ENCODE measurements around the gene UNC93A.
"Not testable (repeated sequence)": the region's sequence is repeated elsewhere in the genome, so short reads cannot be mapped to it uniquely, and the experiment has no call there.

The UNC93A gene

DNA sequence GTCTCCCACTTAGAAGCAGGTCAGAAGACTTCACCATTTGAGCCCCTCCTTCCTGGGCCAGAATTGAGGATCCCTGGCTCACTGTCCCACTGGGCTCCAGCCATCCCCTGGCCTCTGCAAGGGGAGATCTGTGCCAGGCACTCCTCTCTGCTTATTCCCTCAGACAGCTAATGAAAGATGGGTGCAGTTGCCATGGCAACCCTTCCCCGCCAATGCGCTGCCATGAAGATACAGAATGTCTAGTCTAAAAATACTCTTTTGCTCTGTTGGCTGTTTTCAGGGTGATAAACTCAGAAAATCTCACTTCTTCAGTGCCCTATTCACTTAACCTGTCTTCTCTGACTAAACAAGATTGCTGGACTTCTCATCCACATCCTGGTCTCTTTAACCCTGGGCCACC lies 20.2 kb downstream of the UNC93A start:
- DNase-seq (ENCODE audit: low read depth) = no peak

DNA sequence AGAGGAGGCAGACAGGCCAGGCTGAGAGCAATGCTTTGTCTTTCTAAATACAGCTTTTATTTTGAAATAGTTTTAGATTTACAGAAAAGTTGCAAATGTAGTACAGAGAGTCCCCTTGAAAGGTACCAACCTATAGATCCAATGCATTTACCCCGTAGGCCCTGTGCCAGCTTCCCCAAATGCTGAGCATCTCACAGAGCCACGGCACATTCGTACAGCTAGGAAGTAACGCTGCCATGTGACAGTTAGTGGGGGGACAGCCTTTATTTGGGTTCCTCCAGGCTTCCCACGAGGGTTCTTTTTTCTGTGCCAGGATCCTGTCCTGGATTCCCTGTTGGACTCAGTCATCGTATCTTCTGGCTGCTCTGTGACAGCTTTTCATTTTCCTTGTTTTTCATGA lies 20.6 kb downstream of the UNC93A start:
- not testable (repeated sequence) for DNase-seq (ENCODE audit: low read depth)

DNA sequence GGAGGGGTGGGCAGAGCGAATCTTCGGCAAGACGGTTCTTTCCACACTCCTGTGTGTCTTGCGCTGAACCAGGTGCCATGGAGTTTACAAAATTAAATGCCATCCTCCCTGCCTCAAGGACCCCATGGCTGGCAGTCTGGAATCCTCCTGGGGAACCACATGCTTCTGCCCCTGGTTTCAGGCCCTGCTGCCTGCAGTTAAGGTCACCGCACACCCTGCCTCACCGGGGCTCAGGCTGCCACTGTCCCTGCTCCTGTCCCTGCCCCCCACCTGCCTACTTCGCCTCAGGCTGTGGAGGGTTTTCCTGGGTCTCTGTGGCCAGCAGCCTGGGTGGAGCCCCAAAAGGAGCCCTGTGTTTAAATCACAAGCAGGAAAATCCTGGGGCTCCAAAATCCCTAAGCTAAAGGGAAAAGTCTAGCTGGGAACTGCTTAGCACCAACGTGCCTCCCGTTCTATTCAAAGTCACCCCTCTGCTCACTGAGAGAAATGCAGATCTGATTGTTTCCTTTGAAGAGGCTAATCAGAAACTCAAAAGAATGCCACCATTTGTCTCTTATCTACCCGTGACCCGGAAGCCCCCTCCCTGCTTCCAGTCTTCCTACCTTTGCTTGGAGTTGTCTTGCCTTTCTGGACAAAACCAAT lies 23.2 kb downstream of the UNC93A start:
- DNase-seq (ENCODE audit: low read depth) = no peak

DNA sequence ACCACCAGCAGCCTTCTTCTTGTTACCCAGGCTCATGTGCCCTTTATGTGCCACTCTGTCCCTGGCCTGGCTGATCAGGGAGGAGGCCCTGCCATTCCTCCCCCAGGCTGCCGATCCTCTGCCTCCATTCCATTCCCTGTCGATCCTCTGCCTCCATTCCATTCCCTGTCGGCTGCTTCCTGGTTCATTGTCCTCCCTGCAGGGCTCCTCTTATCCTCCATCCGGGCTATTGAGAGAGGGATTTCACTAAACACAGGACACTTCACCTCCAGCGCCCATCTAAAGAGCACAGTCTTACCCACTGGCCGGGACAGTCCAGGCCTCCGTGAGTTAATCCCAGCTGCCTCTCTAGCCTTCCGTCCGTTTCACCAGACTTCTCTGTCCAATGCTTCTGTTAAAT lies 26.1 kb downstream of the UNC93A start:
- DNase-seq (ENCODE audit: low read depth) = no peak

DNA sequence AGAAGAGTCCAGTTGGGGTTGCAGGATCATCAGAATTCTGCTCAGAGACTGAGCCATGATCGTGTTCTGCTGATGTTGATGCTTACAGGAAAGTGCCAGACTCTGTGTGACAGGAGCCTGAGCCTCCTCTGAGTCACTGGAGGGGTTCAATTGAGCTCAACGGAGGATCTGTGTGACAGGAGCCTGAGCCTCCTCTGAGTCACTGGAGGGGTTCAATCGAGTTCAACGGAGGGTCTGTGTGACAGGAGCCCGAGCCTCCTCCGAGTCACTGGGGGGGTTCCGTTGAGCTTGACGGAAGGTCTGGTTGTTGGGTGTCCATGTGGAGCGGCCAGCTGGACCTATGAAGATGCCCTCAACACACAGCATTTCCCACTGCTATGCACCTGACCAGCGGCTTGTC lies 27.2 kb downstream of the UNC93A start:
- not testable (repeated sequence) for DNase-seq (ENCODE audit: low read depth)

DNA sequence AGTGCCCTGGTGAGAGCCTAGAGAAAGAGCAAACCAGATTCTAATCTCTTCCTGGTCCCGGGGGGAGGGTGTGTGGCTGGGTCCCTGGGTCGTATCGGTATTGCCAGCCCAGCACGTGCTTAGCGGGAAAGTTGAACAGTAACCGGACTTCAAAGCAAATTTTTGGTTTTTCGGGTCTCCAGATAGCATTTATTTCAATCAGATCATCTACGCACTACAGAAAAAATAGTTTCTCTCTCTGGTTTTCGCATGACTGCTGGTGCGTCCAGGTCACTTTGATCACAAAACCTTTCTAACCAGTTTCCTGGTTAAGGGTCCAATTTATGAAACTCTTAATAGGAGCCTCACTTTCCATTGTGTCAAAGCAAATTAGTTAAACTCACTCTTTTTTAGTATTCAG lies 27.7 kb downstream of the UNC93A start:
- not testable (repeated sequence) for DNase-seq (ENCODE audit: low read depth)

DNA sequence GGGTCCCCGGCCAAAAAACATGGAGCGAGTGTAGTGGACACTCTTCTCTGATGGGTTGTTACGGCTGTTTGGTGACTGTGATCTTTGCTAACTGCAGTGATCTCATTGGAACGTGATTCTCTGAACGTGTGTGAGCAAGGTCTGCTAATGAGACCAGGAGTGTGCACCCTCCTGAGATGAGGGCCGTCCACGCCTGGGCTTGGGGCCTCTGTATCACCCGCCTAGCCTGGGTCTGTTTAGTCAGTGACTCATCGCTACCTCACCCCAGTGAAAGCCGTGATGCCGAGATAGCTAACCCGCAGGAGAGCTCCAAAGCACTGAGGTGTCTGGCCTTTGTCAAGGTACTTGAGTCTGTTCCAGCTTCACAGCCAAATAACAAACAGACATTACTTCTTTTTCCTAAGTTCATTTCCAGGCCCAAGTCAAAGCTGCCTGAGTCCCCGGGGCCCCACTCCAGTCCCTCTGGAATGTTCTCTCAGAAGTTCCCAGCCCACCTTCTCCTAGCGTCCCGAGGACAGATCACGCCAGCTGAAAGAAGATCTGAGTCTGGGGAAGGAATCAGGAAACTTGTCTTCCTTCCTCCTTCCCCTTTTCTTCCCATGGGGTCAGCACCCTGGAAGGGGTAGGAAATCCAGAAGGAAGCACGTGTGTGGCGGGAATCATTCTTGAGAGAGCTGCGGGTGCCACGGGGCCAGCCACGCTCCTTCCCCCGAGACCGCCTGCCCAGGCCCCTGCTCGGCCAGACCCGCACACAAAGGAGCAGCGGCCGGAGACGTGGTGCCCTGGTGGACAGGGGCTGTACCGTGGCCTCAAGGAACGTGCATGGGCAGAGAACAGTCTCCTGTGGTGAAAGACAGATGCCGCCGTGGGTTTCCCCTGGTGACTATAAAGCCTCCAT lies 29.0 kb downstream of the UNC93A start:
- not testable (repeated sequence) for DNase-seq (ENCODE audit: low read depth)

DNA sequence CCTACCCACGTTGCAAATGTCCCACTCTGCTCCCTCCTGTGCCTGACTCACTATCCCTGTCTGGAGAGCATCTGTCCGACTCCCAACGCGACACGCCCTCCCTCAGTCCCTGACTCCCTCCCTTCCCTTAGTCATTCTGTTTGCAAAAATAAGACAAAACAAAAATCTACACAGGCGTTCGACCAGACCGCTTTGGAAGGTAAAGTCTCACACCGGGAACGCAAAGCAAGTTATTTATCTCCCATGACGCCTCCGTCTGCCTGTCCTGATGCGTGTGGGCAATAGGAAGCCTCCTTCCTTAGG lies 29.6 kb downstream of the UNC93A start:
- DNase-seq (ENCODE audit: low read depth) = not testable (repeated sequence)

DNA sequence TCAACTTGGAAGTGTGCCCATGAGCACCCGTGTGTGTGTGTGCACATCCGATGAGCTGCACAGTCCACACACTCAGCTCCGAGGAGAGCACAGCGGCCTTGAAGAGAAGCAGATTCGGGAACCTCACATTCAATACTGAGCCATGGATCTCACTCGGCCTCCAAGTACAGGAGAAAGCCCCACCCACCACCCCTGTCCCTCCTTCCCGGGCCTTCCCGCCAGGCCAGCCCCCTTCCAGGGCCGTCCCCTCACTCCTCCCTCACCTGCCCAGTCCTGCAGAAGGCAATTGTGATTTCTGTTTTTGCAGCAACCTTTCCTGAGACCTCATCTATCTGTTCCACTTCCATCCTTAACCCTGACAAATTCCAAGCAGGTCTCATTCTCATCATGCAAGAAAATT lies 30.1 kb downstream of the UNC93A start:
- not testable (repeated sequence) for DNase-seq (ENCODE audit: low read depth)

DNA sequence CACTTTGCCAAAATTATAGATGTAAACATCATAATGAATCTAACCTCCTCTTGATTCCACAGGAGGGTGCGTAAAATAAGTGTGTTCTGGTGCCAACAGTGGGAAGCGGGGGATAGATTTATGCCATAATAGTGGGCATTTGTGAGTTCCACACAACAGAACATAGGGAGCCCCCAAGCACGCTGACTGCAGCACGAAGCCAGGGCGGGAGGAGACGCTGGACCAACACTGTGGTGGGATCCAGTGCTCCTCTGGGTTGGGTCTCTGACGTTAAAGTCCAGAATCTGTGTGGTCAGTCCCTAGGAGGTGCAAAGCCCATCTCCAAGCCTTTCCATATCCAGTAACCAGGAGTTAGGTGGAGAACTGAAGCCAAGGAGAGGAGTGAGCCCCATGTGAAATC lies 32.0 kb downstream of the UNC93A start:
- DNase-seq (ENCODE audit: low read depth) = no peak

DNA sequence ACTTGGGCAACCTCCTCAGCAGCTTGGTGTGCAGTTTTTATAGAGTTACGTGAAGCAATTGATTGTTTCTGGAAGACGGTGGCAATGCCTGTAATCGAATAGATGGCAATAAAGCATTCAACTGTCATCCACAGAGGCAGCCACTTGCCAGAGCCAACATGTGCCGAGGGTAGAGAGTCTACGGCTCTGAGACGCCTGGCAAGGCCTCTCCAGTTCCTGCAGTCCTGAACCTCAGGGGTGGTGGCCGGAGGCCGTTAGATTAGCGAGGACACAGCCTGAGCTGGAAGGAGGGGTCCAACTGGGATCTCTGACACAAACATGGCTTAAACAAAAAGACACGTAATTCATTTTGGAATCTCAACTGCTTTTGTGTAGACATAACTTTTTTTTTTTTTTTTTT lies 33.0 kb downstream of the UNC93A start:
- no peak for DNase-seq (ENCODE audit: low read depth)

DNA sequence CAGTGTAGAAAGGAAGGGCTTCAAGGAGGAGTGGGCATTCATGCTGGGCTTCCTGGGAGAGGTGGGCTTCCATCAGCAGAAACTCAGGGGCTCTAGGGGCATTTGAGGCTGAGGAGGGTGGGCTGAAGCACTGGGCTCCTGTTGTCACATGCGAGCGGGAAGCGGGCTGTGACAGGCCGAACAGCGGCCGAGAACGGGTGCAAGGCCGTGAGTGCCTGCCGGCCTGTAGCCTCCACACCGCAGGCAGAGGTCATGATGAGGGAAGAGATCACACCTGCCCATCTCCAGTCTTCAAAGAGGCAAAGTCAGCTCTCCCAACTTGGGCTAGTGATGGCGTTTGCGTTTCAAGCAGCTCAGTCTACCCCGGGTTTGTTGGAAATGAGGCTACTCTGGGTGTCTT lies 34.7 kb downstream of the UNC93A start:
- no peak for DNase-seq (ENCODE audit: low read depth)

DNA sequence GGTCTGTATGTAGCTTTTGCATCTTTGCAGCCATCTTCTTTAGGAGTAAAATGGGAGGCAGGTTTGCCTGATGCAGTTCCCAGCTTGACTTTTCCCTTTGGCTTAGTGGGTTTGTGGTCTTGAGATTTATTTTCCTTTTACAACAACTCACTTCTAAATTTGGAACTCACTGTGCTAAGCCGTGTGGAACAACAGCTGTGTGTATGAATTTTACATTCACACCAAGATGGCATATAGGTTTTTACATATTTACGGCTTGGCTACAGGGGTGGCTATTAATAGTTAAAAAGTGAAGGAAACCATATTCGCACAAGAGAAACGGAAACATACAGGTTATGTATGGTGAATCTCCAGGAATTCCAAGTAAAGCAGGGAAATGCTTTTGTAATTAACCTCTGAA lies 36.3 kb downstream of the UNC93A start:
- DNase-seq (ENCODE audit: low read depth) = no peak

DNA sequence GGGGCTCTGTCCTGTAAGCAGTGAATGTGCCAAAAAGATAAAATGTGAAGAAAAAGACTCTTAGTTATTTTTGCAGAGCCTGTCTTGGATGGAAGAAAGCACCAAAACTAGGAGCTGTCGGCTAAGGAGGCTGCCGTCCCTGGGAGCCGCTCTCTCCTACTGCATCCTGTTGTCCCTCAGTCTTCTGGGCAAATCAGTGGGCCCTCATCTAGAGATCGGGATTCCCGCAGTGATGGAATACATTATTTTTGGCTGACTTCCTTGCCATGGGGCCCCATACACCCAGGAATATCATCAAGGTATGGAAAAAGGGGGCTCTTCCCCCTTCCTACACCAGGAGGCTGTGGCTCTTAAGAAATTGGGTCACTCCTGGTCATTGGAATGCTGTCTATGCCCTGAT lies 37.0 kb downstream of the UNC93A start:
- DNase-seq (ENCODE audit: low read depth) = no peak

DNA sequence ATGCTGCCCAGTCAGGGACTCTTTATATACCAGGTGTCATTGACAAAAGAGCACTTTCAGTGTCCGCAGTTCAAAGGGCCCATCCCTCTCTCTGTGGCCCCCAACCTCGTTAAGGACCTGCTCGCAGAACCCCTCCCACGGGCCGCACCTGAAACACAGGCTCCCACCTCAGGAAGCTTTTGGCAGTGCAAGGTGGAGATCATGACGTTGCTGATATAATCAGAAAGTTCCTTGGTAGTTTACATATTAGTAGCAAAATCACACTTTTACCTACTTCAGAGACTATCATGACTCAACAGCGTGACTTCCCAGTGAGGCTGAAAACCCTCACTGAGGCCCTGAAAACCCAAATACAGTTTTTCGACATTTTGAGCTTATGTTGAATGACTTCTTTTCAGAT lies 37.9 kb downstream of the UNC93A start:
- no peak for DNase-seq (ENCODE audit: low read depth)

DNA sequence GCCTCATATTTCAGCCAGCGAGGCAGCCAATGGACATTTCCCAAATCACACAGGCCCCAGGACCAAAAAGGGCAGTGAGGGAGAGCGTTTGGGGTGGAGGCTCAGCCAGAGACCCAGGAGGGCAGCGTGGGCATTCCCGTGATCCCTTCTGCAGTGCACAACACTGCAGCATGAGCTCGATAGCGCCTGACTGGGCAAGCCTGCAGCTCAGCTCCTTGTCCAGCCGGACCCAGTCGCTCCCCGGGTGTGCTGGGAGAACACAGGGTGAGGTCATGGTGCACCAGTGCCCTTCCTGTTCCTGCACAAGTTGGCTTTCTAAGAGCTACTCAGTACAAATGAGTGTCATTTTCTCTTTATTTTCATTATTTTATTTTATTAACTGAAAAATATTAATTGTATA lies 39.6 kb downstream of the UNC93A start:
- no peak for DNase-seq (ENCODE audit: low read depth)

DNA sequence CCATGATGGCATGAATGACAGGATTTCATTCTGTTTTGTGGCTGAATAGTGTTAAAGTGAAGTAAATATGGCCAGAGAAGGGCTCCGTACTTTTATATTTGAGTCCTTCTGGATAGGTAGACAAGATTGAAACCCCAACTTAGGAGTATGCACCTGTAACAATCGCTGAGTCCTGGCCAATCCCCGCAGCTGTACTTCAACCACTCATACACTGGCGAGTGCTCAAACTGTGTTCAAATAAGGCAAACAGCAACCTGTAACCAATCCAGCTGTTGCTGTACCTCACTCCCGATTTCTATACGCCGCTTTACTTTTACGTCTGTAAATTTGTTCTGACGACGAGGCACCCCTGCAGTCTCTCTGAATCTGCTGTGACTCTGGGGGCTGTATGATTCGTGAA lies 40.5 kb downstream of the UNC93A start:
- DNase-seq (ENCODE audit: low read depth) = no peak

DNA sequence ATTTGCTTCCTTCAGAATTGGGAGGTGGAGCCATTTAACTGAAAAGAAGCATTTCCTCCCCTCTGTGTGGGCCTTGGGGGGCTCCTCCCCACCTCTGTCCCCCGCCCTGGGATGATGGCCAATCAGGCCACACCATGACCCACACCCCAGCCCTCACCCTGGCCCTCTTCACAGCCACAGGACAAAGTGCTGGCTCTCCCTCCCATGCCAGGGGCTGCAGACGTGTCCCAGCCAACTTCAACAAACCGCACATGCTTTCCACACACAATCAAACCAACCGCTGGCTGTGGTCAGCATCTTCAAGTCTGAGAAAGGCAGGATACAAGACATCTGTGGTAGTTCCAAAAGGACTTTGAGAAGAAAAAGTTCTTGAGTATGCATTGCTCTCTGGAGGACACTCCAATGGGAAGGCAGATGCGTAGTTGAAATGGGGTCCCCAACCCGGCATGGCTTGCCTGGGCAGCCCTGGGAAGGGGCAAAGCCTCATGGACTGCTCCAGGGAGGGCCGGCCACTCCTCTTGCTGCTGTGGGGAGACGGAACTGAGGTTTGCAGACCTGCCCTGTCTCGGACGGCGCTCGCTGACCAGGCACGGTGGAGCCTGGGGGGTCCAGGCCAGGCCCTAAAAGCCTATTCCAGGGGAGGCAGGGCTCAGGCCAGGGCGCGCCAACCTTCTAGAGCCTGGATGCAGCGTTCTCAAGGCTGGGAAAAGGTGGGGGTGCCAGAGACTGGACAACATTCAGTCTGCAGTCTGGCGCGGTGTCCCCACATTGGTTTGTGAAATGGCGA lies 45.9 kb downstream of the UNC93A start:
- DNase-seq (ENCODE audit: low read depth) = no peak

DNA sequence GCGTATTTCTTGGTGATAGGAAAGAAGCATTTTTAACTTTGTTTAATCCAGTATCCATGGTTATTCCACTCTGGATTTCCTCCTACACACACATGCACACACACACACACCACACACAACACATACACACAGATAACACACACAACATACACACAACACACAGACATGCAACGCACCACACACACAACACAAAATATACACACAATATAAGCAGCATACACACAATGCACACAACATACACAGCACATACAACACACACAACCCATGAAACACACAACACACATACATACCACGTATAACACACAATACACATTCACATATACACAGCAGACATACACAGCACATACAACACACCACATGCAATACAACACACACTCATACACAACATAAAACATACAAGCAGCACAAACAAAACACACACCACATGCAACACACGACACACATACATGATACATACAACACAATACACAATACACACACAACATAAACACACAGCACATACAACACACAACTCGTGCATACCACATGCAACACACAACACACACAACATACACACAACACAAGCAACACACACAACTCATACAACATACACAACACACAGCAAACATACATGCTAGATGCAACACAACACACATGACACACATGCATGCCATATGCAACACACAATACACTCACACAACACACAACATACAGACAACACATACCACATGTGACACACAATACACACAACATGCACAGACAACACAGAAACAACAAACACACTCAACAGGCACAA lies 46.7 kb downstream of the UNC93A start:
- no peak for DNase-seq (ENCODE audit: low read depth)

DNA sequence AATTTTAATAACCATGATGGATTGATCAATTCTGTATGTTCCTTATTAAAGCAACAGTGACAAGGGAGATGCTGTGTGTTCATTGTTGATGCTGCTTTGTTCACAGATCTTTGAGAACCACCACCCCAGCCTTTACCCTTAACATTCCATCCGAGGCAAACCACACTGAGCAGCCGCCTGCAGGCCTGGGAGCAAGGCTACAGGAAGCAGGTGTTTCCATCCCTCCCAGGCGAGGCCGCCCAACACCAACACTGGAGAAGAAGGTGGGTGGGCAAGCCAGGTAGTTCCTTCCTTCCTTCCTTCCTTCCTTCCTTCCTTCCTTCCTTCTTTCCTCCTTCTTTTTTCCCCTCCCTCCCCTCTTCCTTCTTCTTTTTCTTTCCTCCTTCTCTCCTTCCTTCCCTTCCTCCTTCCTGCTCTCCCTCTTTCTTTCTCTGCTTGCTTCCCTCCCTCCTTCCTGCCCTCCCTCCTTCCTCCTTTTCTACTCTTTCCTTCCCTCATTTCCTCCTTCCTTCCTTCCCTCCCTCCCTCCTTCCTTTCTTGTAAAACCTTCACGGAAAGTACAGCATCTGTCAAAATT lies 47.5 kb downstream of the UNC93A start:
- no peak for DNase-seq (ENCODE audit: low read depth)

DNA sequence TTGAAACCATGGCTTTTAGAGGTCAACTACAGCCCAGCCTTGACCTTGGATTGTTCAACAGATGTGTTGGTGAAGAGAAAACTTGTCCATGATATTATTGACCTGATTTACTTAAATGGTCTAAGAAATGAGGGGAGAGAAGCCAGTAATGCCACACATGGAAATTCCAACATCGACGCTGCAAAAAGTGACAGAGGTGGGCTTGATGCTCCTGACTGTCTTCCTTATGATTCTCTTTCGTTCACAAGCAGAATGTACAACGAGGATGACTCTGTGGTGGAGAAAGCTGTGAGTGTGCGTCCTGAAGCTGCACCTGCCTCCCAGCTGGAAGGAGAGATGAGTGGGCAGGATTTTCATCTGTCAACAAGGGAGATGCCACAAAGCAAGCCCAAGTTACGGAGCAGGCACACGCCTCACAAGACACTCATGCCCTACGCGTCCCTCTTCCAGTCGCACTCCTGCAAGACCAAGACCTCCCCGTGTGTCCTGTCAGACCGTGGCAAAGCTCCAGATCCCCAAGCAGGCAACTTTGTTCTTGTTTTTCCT lies 50.0 kb downstream of the UNC93A start:
- no peak for DNase-seq (ENCODE audit: low read depth)
